ENCODE measurements around the gene ZNF710. TPM values are rescaled to one million over a fixed set of nuclear protein-coding genes. Genes with fewer than 3 reads are reported as not detected.

Gene ZNF710
- polyA plus RNA-seq, 3 donors = 14.2 to 22.6 (median 18.8) TPM

DNA sequence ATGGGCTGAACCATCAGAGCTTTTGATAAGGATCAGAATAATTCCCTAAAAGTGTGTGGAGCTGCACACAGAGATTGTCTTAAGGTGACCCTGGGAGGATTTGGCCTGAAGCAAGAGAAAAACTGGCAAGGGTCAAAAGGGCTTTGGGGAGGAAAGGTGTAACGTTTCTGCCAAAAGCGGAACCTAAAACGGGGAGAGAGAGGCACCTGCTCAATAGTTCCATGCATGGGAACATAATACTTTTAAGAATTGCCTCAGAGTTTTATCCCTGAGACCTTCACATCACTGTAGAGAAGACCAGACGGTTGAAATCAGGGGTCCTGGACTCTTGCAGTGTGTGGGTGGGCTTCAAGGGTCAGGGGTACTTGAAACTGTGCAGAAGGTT lies 5.9 kb downstream of the ZNF710 start:
- DNase-seq (ENCODE audit: extremely low read depth in 1 of 11, low read depth in 9 of 11, low spot score in 4 of 11) = no peak

DNA sequence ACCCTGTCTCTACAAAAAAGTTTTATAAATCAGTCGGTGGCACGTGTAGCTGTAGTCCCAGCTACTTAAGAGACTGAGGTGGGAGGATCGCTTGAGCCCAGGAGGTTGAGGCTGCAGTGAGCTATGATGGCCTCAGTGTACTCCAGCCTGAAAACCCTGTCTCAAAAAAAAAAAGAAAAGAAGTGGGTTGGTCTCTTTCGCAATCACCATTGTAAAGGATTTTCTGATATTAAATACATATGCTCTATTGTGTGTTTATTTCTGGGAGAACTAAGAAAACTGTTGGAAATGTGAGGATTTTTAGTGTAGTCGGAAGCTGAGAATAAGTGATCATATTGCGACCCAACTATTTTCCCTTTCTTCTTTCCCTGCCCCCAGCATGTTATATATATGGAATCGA lies 7.5 kb downstream of the ZNF710 start:
- no peak for DNase-seq (ENCODE audit: extremely low read depth in 1 of 11, low read depth in 9 of 11, low spot score in 4 of 11)

DNA sequence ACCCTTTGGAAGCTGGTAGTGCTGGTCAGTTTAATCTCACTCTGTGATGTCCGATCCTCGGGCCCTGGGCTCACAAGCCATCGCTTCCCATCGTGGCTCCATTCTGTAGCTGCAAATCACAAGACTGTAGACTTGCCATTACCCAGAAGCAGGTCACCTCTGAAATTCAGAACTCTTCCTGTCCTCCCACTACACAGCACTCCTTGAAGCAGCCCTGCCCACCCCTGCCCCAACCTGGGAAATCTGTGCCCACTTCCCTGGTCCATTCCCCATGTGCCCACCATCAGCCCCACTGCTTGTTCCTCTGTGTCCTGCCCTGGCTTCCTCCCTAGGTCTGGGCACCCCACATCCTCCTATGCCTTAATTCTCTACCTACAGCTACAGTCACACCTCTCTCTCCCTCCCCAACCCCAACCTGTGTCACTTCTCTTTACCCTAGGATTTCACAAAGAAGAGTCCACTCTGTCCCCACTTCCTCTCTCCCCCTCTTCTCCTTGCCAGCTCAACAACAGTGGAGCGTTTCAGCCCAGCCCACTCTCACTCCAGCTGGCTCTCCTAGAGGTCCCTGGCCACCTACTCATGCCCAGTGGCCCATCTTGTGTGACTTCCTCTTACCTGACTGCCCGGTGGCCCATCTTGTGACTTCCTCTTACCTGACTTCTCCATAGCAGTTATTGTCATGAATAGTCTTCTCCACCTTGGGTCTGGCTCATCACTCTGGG lies 8.3 kb downstream of the ZNF710 start:
- no peak for DNase-seq (ENCODE audit: extremely low read depth in 1 of 11, low read depth in 9 of 11, low spot score in 4 of 11)

DNA sequence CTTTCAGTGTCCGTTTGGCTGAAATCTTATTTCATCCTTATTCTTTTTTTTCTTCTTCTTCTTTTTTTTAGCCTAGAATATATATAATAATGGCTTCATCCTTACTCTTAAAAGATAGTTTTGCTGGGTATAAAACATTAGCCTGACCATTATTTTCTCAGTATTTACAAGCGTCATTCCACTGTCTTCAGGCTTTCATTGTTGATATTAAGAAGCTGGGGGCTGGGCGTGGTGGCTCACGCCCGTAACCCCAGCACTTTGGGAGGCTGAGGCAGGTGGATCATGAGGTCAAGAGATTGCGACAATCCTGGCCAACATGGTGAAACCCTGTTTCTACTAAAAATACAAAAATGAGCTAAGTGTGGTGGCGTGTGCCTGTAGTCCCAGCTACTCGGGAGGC lies 10.6 kb downstream of the ZNF710 start:
- DNase-seq (ENCODE audit: extremely low read depth in 1 of 11, low read depth in 9 of 11, low spot score in 4 of 11) = no peak

DNA sequence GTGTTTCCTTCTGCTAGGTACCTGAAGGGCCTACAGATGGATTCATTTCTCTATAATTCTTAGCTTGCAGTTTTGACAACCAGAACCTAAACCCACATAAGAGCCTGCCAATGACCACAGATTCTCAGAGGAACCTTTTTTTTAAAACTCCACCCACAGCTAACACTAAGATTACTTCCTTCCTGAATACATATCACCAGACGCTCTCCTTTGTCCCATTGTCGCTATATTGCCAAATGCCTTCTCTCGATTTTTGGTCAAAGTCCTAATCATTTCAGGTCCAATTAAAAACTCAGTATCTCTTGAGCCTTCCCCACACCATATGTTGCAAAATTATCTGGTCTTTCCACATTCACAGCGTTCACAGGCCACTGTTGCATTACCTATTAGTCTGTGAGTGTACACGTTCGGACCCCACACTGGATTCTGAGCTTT lies 12.4 kb downstream of the ZNF710 start:
- no peak for DNase-seq (ENCODE audit: extremely low read depth in 1 of 11, low read depth in 9 of 11, low spot score in 4 of 11)

DNA sequence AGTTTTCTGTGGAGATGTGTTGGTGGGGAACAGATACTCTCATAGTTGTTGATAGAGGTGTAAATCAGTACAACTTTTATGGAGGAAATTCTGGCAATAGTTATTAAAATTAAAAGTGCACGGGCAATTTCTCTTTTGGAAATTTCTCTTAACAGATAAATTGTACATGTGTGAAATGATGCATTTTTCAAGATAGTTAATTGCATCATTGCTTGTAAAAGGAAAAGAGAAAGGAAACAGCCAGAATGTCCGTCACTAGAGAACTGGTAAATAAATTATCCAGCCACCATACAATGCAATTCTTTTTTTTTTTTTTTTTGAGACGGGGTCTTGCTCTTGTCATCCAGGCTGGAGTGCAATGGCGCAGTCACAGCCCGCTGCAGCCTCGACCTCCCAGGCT lies 14.2 kb downstream of the ZNF710 start:
- no peak for DNase-seq (ENCODE audit: extremely low read depth in 1 of 11, low read depth in 9 of 11, low spot score in 4 of 11)

DNA sequence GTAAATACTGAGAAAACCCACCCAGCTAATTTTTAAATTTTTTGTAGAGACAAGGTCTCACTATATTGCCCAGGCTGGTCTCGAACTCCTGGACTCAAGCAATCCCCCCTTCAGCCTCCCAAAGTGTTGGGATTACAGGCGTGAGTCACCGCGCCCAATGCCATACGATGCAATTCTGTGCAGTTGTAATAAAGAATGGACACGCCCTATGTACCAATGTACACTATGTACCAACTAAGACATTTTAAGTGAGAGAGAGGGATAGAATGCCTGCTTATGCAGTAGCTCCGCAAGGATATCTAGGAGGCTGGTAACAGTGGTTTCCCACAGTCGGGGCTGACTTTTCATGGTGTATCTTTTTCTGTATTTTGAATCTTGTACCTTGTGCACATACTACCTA lies 14.6 kb downstream of the ZNF710 start:
- DNase-seq (ENCODE audit: extremely low read depth in 1 of 11, low read depth in 9 of 11, low spot score in 4 of 11) = no peak

DNA sequence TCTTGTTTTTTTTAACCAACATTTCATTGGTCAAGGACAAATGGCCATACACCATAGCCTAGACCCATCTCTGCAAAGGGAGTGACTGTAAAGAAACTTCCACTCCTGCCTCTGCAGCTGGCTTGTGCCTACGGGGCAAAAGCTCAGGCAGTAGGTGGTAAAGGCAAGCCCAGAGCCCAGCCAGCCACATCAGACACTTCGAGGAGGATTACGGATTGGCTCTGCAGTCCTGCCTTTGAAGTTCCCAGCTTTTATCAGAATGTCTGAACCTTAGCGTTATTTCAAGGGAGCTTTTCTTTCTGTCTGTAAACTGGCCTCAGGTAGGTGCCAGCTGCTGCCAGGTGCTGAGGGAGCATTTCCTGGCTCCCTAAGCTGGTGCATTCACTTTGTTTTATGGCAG lies 15.6 kb downstream of the ZNF710 start:
- no peak for DNase-seq (ENCODE audit: extremely low read depth in 1 of 11, low read depth in 9 of 11, low spot score in 4 of 11)

DNA sequence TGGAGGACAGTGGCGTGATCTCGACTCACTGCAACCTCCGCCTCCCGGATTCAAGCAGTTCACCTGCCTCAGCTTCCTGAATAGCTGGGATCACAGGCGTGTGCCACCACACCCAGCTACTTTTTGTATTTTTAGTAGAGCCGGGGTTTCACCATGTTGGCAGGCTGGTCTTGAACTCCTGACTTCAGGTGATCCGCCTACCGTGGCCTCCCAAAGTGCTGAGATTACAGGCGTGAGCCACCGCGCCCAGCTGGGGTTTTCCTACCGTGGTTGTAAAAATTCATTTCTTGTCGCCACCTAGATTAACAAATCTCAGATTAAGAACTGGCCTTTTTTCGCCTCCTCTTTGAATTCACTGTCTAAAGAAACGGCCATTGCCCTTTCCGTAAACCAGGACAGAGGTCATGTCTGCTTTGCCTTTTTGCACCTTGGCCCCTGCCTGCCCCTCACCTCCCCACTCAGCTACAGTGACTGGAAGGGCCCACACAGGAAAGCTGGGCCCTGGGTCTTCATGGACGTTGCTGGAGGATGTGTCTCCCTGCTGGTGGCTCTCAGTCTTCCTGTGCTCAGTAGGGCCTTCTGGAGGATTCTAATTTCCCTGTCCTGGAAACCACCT lies 17.2 kb downstream of the ZNF710 start:
- DNase-seq (ENCODE audit: extremely low read depth in 1 of 11, low read depth in 9 of 11, low spot score in 4 of 11) = no peak

DNA sequence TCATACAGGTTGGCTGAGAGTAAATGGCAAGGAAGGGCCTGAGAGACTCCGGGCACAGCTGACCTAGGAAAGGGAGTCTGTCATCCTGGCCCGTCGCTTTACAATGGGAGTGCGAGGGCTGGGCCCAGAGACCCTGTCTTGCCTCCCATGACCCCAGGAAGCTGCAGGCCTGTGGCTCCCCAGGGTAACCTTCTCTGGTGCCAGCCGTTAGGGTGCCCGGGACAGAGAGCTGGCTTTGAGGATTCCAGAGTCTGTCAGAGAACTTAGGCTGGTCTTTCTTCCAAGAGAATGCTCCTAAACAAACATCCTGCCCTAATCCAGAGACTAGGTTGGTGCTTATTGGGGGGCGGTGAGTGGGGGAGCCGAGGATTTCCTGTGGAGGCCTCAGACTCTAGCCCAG lies 18.5 kb downstream of the ZNF710 start:
- no peak for DNase-seq (ENCODE audit: extremely low read depth in 1 of 11, low read depth in 9 of 11, low spot score in 4 of 11)

DNA sequence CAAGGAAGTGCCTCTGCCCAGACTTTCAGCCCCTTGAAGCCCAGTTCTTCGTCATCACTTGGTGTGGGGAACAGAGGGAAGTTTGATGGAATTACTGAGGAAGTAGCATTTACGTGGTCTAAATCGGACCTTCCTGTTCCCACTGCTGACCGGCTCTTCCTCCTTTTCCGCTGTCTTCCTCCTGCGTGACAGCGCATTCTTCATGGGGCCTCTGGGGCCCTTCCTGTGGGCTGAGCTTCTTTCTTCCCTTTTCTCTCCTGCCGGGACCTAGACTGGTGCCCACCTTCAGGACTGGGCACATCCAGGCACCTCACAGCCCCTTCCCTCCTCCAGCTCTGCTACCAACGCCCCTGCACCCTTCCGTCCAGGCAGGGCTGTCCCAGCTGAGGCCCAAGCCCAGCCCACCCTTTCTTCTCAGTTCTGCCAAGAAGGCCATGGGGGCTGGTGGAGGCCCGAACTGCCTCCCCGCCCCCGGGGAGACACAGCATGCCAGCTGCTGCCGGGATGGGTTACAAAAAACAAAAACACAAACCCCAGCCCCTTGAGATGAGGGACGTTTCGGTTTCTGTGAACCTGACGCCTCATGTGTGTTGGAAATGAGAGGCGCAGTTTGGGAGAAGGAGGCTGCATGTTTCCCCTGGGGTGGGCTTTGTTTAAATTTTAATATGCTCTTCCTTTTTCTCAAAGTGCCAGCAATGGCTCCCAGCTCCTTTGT lies 19.1 kb downstream of the ZNF710 start:
- DNase-seq (ENCODE audit: extremely low read depth in 1 of 11, low read depth in 9 of 11, low spot score in 4 of 11) = no peak

DNA sequence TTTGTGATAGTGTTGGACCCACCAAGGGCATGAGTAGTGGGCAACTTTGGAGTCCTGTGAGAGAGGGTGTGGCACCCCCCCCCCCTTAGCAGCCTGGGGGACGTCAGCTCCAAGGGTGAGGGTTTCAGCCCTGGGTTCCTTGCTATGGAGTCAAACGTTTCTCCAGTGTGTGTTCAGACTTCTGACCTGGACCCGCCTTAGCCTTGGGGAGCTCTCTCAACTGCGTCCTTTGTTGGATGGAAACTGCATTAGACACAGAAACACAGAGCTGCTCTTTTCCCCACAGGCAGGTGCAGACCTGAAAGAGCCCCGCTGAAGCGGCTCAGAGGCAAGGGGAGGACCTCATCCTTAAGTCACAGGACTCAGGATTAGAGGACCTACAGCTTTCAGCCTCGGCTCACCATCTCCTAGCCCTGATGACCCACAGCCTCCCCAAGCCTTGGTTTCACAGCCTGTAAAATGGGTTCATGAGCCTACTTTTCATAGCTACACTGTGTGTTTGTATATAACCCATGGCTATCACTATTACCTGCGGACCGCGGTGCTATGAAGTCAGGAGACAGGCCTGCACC lies 19.9 kb downstream of the ZNF710 start:
- DNase-seq (ENCODE audit: extremely low read depth in 1 of 11, low read depth in 9 of 11, low spot score in 4 of 11) = no peak

DNA sequence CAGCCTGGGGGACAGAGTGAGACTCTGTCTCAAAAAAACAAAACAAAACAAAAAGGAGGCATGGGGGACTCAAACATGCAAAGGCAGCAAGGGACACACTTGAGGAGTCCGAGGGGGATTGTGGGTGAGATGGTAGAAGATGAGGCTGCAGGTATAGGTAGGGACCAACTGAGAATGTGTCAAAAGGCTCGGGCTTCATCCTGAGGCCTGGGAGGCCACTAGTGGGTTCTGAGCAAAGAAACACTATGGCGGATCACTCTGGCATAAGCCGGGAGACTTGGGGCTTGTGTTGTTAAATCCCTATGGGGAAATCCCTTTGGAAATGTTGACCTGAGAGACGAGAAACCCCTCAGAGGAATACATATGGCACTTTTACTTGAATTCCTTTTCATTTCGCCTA lies 21.2 kb downstream of the ZNF710 start:
- DNase-seq (ENCODE audit: extremely low read depth in 1 of 11, low read depth in 9 of 11, low spot score in 4 of 11) = no peak

DNA sequence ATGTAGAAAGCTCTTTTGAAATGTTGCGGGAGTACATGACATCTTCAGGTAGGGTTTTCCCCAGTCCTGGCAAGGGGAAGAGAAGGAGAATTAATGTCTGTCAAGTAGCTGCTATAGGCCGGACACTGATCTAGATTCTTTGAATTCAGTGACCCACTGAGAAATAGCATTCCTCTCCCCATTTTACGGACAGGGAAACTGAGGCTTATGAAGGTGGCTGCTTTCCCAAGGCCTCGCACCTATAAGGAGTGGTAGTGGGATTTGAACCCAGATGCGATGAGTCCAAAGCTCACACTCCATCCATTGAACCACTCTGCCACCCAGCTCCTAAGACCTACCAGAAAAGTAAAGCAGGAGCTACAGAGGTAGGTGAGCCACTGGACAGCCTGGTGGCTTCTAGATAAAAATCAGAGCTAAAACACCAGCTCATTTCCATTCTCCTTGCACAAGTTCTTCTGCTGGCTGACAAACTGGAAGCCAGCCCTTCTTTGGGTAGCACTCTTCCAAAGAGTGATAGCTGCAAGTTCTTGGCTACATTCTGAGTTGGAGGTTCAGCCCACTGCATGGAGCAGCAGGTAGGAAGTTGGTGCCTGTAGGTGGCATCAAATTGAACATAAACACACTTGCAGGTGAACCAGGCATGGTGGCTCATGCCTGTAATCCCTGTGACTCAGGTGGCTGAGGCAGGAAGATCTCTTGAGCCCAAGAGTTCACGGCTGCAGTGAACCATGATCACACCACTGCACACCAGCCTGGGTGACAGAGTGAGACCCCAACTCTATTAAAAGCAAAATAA lies 22.0 kb downstream of the ZNF710 start:
- DNase-seq (ENCODE audit: extremely low read depth in 1 of 11, low read depth in 9 of 11, low spot score in 4 of 11) = no peak

DNA sequence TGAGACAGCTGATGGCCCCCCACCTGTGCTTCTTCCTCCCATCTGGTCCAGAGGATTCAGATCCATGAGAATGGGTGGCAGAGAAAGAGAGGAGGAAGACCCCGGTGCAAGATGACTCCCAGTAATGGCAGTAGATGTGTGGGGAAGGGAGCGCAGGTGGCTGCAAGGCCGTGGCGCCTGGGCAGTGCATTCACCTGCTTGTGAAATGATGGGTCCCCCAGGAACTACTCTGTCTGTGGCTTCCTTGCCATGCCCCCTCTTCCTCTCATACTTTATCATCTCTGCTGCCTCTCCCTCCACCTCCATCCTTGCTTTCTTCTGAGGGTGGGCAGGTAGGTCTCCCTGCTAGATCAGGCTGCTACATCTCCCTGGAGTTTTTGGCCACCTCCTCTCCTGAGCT lies 23.3 kb downstream of the ZNF710 start:
- no peak for DNase-seq (ENCODE audit: extremely low read depth in 1 of 11, low read depth in 9 of 11, low spot score in 4 of 11)

DNA sequence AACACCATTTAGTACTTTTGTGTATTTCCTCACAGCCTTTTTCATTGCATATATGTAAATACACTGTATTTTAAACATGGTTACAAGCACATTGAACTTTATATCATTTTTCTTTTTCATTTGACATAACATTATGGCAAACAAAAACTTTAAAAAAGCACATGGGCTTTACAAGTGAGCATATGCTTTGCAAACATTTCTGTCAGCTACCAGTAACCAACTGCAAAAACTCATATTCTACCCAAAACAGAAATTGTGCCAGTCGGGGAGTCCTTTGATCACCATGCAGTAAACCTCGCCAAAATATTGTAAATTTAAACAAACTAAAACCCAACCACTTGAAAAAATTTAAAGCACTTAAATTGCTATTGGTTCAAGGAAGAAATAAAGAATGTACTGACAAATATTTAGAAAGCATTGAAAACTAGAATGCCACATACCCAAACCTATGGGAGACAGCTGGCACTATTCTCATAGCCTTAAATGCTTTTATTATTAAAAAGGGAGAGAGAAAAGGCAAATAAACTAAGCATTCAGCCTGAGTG lies 24.4 kb downstream of the ZNF710 start:
- DNase-seq (ENCODE audit: extremely low read depth in 1 of 11, low read depth in 9 of 11, low spot score in 4 of 11) = no peak

DNA sequence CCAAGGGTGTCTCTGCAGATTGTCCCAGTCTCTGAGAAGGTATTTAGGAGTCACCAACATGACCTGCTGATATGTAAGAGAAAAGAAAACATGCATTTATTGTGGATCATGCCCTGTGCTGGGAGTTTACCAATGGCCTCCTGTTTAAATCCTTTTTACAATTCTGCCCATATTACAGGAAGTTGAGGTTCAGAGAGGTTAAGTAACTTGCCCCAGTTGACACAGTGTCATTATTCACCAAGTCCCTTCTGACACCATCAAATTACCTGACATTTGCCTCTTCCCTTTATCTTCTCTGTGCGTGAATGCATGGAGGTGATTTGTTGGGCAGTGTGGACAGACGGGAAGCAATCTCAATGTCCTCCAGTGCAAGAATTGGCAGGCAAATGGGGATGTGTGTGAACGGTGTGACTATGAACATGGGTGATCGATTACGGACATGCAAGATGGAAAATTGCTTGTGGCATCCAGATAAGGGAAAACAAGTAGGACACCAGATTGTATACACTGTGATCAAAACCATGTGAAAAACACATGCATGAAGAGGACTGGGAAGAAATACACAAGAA lies 27.3 kb downstream of the ZNF710 start:
- no peak for DNase-seq (ENCODE audit: extremely low read depth in 1 of 11, low read depth in 9 of 11, low spot score in 4 of 11)

DNA sequence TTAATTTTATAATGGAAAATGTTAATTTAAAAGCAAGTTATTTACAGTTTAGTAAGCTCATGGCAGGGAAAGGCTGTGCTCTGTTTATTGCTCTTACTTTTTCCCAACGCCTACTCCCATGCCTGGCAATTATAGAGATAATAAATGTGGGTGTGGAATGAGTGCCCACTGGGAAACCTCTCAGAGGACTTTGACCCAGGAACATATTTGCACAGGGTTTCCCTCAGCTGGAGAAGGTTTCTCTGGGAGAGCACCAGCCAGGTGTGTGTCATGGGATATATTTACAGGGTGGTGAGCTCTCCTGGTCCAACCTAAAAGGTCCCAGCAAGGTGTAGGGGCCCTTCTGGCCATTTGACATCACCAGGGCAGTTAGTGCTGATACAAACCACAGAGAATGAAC lies 27.9 kb downstream of the ZNF710 start:
- no peak for DNase-seq (ENCODE audit: extremely low read depth in 1 of 11, low read depth in 9 of 11, low spot score in 4 of 11)

DNA sequence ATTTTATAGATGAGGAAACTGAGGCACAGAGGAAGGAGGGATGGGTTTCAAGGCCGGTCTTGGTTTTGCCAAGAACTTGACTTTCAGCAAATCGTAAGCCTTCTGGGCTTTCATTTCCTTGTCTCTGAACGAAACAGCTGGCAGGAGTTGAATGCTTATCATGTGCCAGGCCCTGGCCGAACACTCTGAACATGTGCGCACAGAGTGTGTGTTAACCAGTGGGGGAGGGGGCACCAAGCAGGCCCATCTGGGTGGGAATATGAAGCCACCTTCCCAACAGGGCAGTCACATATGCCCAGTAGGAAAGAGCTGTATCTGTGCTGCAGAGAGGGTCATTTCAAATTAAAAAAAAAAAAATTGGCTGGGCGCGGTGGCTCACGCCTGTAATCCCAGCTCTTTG lies 29.3 kb downstream of the ZNF710 start:
- DNase-seq (ENCODE audit: extremely low read depth in 1 of 11, low read depth in 9 of 11, low spot score in 4 of 11) = no peak

Measured in renal cortex interstitium (tissue), 11 donors.